Ascending aorta (tissue), 2 donors: ENCODE data around the gene GSAP. TPM values are rescaled to one million over a fixed set of nuclear protein-coding genes. Genes with fewer than 3 reads are reported as not detected.
A peak's percentile ranks its signal among the peaks of the same experiment; 100 is the strongest.

Source experiments
- DNase-seq, 2 donors: peaks; one replicate each; pipeline ENCODE4 v3.0.0-alpha.2; 2019; ENCODE audit warnings: low spot score in 2 of 2
- H3K27ac ChIP-seq, 2 donors: fragments of 200-600 bp; sonication (generic); one replicate each; pipeline ENCODE4 v1.5.1; 2016 to 2017; ENCODE audit warnings: mild to moderate bottlenecking in 1 of 2
- H3K27me3 ChIP-seq: fragments of 200-600 bp; sonication (generic); one replicate; pipeline ENCODE4 v1.5.1; 2017
- H3K36me3 ChIP-seq, 2 donors: fragments of 200-600 bp; sonication (generic); one replicate each; pipeline ENCODE4 v1.5.1; 2016
- H3K4me1 ChIP-seq, 2 donors: fragments of 200-600 bp; sonication (generic); one replicate each; pipeline ENCODE4 v1.5.1; 2016 to 2017; ENCODE audit warnings: mild to moderate bottlenecking in 1 of 2
- H3K4me3 ChIP-seq, 2 donors: fragments of 200-600 bp; sonication (generic); one replicate each; pipeline ENCODE4 v1.5.1; 2016 to 2017; ENCODE audit warnings: mild to moderate bottlenecking in 1 of 2
- H3K9me3 ChIP-seq, 2 donors: fragments of 200-600 bp; sonication (generic); one replicate each; pipeline ENCODE4 v1.5.1; 2016
- intact Hi-C: fragments of 100-400 bp; cut with DNase I; formaldehyde crosslinking; loops from one replicate; pipeline ENCODE4 v1.15.1; 2023
- total RNA-seq: library from RNA; depleted of rRNA; stranded (reverse); fragments of >200 nt; gene quantifications from one replicate; pipeline ENCODE4 v1.1.0, GENCODE V29; 2016
- TF ChIP-seq, protein P1 (sequence below), 3 experiments: fragments of 200-600 bp in 2 of 3; fragments of 450-650 bp in 1 of 3; sonication (generic) in 2 of 3; IDR thresholded peaks; one replicate each; pipeline ENCODE4 v1.5.1; 2016 to 2019; ENCODE audit warnings: antibody characterized with exemption in 3 of 3, mild to moderate bottlenecking in 1 of 3, moderate library complexity in 1 of 3

The GSAP gene
- total RNA-seq, 1 donor from 2014 or later = 10.9 TPM

DNA sequence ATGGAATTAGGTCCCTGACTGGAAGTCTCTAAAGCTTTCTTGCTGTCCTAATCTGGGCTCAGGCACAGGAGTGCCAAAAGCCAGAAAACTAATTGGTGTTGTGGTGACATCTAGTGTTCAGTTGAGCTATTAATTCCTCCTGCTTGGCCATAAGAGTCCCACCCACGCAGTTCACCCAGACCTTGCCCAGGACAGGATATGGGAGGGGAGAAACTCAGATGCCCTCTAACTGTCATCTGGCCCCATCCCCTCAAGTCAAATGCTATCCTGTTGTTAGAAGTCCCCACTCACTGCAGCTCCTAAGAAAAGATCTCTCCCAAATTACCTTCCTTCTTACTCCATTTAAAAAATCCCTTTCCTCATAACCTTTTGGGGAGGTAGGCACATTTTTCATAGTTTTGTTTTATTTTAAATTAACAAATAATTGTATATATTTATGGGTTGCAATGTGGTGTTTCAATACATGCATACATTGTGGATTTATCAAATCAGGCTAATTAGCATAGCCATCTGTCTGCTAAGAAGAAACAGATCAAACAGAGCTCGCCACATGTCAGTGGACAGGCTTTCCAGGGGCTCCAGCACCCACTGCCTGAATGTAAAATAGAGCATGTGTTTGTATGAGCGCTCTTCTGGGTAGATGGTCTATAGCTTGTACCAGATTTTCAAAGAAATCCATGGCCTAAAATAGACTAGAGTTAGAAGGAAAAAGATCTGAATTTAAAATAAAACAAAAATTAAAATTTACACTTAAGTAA is 84.0 kb downstream of the GSAP start:
- H3K27ac ChIP-seq = peak overlapping the region in 1 of 2 donors; percentile 76
- no peak overlapping the region for H3K4me3 ChIP-seq
- no peaks in the 10 kb centered on the region for H3K36me3 ChIP-seq
- peak in 1 of 2 donors; percentile 86 for DNase-seq
- no peaks in the 10 kb centered on the region for H3K9me3 ChIP-seq
- TF ChIP-seq, protein P1, sequence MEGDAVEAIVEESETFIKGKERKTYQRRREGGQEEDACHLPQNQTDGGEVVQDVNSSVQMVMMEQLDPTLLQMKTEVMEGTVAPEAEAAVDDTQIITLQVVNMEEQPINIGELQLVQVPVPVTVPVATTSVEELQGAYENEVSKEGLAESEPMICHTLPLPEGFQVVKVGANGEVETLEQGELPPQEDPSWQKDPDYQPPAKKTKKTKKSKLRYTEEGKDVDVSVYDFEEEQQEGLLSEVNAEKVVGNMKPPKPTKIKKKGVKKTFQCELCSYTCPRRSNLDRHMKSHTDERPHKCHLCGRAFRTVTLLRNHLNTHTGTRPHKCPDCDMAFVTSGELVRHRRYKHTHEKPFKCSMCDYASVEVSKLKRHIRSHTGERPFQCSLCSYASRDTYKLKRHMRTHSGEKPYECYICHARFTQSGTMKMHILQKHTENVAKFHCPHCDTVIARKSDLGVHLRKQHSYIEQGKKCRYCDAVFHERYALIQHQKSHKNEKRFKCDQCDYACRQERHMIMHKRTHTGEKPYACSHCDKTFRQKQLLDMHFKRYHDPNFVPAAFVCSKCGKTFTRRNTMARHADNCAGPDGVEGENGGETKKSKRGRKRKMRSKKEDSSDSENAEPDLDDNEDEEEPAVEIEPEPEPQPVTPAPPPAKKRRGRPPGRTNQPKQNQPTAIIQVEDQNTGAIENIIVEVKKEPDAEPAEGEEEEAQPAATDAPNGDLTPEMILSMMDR (IDR thresholded peaks at IDR 0.05) = peak; percentile 58 to 80 (median 75)
- peaks cover 25 to 43% of the 10 kb centered on the region in 2 donors for H3K4me1 ChIP-seq
- no peaks in the 10 kb centered on the region for H3K27me3 ChIP-seq
- intact Hi-C loops = loop anchor here (1.0 to 5.0 kb wide), 3 partner anchors 79 to 210 kb away; partner anchors contain the start of genes CCDC146 and FGL2

DNA sequence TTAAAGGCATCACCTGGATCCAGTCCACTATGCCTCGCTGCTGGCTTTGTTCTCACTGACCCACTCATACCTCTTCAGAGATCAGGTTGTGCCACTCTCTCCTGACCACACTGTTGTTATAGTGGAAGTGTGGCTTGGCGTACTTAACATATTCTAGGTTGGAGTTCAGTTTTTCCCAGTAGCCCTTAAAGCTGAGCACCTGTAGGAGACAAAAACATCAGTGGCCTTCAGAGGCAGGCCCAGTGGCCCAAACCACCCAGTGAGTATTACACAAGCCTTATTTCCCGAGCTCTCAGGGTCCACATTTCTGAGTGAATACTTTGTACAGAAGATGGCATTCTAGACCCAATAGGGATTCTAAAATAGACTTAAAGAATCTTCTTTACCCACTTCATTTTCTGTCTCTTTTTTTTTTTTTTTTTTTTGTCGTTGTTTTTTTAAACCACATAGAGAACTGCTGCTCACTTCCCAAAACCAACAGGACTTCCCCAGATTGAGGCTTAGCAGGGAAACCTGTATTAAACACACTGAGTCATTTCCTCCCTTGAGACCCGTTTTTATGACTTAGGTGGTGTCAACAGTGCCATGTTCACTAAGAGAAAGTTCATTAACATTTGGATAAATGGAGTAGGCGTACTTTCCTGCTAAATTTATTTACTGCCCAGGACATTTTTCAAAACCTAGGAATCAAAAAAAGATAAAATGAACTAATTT is 85.8 kb downstream of the GSAP start:
- TF ChIP-seq, protein P1 (IDR thresholded peaks at IDR 0.05) = no peak
- peak overlapping the region; percentile 76 to 88 for H3K27ac ChIP-seq
- intact Hi-C loops = loop anchor here (2.0 to 5.0 kb wide), 2 partner anchors 78 to 133 kb away; partner anchors contain the start of gene FGL2

DNA sequence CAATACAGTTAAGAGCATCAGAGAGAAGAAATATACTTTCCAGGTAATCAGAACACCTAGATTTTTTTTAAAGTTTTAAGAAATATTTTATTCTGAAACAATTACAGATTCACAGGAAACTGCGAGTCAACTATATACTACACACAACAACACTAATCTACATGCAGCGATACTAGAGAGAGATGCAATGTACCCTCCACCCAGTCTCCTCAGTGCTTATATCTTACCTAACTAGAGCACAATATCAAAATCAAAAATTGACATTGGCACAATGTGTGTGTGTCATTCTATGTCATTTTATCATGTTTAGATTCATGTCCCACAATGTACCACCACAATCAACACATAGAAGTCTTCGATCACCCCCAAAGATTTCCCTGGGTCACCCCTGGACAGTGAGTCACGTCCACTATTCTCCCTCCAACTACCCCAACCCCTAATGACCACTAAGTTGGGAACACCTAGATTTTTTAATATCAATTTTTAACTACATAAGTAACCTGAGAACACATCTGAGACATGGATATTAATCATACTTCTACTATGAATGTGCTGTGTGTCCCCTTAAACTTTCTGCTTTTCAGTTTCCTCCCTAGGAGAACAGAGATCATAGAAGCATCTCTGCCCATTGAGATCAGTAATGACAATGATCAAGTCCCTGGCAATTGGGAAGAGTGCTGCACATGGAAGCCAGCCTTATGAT is 86.5 kb downstream of the GSAP start:
- Histone ChIP-seq H3K27ac (peak overlapping the region; percentile 76 to 88), H3K36me3 (no peaks in the 10 kb centered on the region), H3K4me3 (no peak overlapping the region), H3K9me3 (no peaks in the 10 kb centered on the region), H3K27me3 (no peaks in the 10 kb centered on the region), H3K4me1 (peaks cover 26 to 57% of the 10 kb centered on the region in 2 donors)
- intact Hi-C loops = loop anchor here (2.0 to 5.0 kb wide), 3 partner anchors 77 to 147 kb away; partner anchors contain the start of gene FGL2
- TF ChIP-seq, protein P1 (IDR thresholded peaks at IDR 0.05) = no peak
- no peak for DNase-seq

More for the DNA sequence above, 85.8 kb downstream of the GSAP start:
- no peaks in the 10 kb centered on the region for H3K9me3 ChIP-seq
- no peak overlapping the region for H3K4me3 ChIP-seq
- no peak for DNase-seq
- no peaks in the 10 kb centered on the region for H3K27me3 ChIP-seq
- no peaks in the 10 kb centered on the region for H3K36me3 ChIP-seq
- H3K4me1 ChIP-seq = peaks cover 26 to 57% of the 10 kb centered on the region in 2 donors

DNA sequence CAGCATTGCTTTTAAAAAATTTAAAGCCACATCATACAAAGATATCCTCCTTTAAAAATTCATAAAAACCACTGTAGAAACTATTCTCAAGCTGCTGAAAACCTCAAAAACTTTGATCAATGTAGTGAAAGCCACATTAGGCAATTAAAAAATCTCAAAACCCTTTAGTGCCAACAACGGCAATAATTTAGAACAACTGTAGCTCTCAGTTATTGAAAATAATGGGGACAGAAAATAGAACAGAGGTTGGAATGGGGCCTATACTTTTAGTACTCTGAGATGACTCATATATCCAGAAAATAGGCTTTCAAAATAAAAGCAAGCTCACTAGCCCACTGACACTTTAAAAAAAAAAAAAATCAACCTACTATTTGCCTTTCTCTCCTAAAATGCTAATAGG is 87.5 kb downstream of the GSAP start:
- Histone ChIP-seq H3K27ac (peak overlapping the region; percentile 76 to 88), H3K4me1 (peaks cover 26 to 57% of the 10 kb centered on the region in 2 donors), H3K9me3 (no peaks in the 10 kb centered on the region), H3K4me3 (peak overlapping the region in 1 of 2 donors; percentile 37), H3K36me3 (no peaks in the 10 kb centered on the region), H3K27me3 (no peaks in the 10 kb centered on the region)
- TF ChIP-seq, protein P1 (IDR thresholded peaks at IDR 0.05) = no peak
- DNase-seq = no peak
- intact Hi-C loops = loop anchor here (5.0 kb wide), 1 partner anchor 146 kb away; no protein-coding TSS in a partner anchor

DNA sequence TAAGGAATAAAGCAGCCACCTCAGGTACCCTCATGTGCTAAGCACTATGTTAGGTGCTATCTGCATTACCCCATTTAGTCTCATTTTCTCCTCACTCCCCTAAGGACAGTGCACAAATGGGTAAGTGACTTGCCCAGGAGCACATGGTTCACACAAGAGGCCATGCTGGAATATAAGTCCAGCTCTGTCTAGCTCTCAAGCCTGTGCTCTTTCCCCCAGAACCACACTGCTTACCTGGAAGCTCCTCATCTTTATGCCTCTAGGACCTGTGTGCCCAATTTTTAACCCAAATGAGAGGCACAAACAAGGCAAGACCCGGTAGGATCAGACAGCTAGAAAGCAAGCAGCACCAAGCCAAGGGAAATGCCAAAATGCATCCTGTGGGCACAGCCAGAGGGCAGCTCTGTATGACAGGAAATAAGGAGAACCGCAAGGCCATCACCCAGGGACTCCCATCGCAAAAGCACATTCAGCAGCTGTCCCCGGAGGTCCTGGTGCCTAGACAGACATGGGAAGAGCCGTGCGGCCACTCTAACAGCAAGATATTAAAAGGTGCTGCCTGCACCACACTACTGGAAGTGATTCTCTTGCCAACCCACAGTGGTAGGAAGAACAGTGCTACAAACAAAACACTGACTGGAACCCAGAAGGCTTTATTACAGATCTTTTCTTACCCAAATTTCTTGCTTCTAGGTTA is 88.1 kb downstream of the GSAP start:
- intact Hi-C loops = loop anchor here (2.0 to 5.0 kb wide), 3 partner anchors 15 to 146 kb away; no protein-coding TSS in a partner anchor
- TF ChIP-seq, protein P1 (IDR thresholded peaks at IDR 0.05) = no peak
- H3K27ac ChIP-seq = peak overlapping the region; percentile 76 to 88

More for the DNA sequence above, 88.1 kb downstream of the GSAP start:
- Histone ChIP-seq H3K4me3 (peak overlapping the region in 1 of 2 donors; percentile 37), H3K4me1 (peaks cover 26 to 57% of the 10 kb centered on the region in 2 donors), H3K36me3 (no peaks in the 10 kb centered on the region), H3K27me3 (no peaks in the 10 kb centered on the region), H3K9me3 (no peaks in the 10 kb centered on the region)
- DNase-seq = no peak
